IPS-20b (cell line): Measurements from ENCODE around the gene SKAP1.
"Not testable (repeated sequence)": the region's sequence is repeated elsewhere in the genome, so short reads cannot be mapped to it uniquely, and the experiment has no call there.

Experiments
- H3K27ac ChIP-seq: one replicate; pipeline ENCODE4 v1.5.1; 2013; ENCODE audit warnings: low read length
- H3K27me3 ChIP-seq: 2 replicates; pipeline ENCODE4 v1.6.1; 2013; ENCODE audit warnings: mild to moderate bottlenecking, low read length, inconsistent platforms; ENCODE audit not compliant: insufficient read depth
- H3K36me3 ChIP-seq: 2 replicates; pipeline ENCODE4 v1.6.1; 2013; ENCODE audit warnings: low read depth, mild to moderate bottlenecking, inconsistent platforms, low read length, moderate library complexity; ENCODE audit not compliant: insufficient read depth
- H3K4me1 ChIP-seq: 2 replicates; pipeline ENCODE4 v1.6.1; 2013; ENCODE audit warnings: mild to moderate bottlenecking, control low read depth, inconsistent platforms, low read length, moderate library complexity; ENCODE audit not compliant: insufficient read depth
- H3K4me3 ChIP-seq: 2 replicates; pipeline ENCODE4 v1.5.1; 2013; ENCODE audit warnings: mild to moderate bottlenecking, low read length, inconsistent platforms
- H3K9ac ChIP-seq: 2 replicates; pipeline ENCODE4 v1.6.1; 2013; ENCODE audit warnings: low read depth, mild to moderate bottlenecking, inconsistent platforms, low read length, moderate library complexity
- H3K9me3 ChIP-seq: 2 replicates; pipeline ENCODE4 v1.6.1; 2013; ENCODE audit warnings: mild to moderate bottlenecking, low read depth, low read length, inconsistent platforms; ENCODE audit not compliant: insufficient read depth

Gene SKAP1

DNA sequence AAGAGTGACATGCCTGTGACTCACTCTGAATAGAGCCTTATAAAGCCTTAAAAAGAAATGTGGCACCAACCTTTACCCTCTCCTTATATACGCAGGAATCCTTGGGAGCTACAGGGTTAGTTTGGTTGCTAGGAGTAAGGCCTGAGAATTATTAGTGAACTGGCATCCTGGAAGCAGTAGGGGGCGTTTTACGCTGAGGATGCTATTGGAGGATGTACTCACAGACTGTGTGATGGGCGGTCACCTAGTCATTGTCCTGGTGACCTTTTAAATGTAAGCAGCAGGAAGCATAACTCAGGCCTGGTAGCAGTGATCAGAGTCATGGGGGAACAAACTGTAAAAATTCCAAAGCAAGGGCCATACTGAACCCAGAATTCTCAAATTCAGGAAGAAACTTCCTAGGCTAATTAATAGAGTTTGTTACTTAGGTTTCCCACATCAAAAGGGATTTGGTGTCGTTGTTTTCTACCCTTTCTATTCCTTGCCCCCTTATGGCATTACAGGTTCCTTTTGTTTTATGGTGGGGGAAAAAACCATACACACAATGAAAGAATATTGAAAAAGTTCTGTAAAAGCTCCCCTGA is 168.6 kb downstream of the SKAP1 start:
- no peak overlapping the region for H3K4me3 ChIP-seq
- no peaks in the 10 kb centered on the region for H3K27me3 ChIP-seq

DNA sequence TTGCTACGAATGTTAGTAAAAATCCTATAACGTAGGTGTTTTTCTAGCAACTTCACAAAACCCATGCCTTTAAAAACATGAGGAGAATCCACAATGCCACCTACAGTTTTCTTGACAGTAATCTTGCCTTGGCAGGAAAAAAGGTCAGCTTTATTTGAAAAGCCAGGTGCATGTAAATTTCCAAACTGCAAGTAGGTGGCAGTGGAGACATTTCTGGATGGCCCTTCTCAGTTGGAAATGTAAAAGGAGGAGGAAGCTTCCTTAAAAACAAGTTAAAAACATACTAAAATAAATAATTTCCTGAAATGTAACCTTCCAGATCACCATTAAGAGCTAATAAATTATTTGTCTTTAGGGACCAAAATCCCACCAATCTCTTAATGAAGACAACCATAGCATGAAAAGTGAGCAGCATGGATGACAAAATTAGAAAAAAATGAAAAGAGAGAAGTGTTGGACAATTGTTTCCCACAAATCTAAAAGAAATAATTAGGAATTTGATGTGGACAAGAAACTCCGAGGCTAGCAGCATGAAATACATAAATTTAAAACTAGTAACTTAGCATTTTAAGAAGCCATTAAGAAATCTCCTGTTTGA is 170.2 kb downstream of the SKAP1 start:
- Histone ChIP-seq H3K4me1 (peaks cover 8% of the 10 kb centered on the region; the same call in 1 of the 2 replicates), H3K27ac (no peak overlapping the region), H3K9ac (no peak overlapping the region), H3K36me3 (no peaks in the 10 kb centered on the region), H3K9me3 (no peaks in the 10 kb centered on the region), H3K27me3 (no peaks in the 10 kb centered on the region), H3K4me3 (no peak overlapping the region)

More for the DNA sequence above, 168.6 kb downstream of the SKAP1 start:
- Histone ChIP-seq H3K9ac (no peak overlapping the region), H3K9me3 (no peaks in the 10 kb centered on the region), H3K27ac (no peak overlapping the region), H3K4me1 (peaks cover 8% of the 10 kb centered on the region; the same call in 1 of the 2 replicates), H3K36me3 (no peaks in the 10 kb centered on the region)

DNA sequence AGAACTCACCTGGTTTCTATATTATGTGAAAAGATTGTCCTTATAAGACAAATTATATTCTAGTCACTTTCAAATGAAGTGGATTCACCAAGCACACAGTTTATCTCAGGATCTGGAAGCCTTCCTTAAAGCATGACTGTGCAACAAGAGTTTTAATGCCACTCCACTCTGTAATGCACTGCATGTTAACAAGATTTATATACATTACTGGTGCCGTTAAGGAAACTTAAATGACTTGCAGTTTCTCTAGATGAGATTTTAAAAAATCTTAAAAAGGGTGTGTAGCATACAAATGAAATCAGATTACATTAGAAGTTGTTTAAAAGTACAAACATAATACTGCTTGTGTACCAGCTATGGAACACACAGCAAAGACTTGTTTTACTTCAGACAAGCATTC is 171.7 kb downstream of the SKAP1 start:
- Histone ChIP-seq H3K36me3 (no peaks in the 10 kb centered on the region), H3K27me3 (no peaks in the 10 kb centered on the region), H3K9ac (no peak overlapping the region), H3K4me3 (no peak overlapping the region), H3K9me3 (no peaks in the 10 kb centered on the region), H3K4me1 (peaks cover 8% of the 10 kb centered on the region; the same call in 1 of the 2 replicates), H3K27ac (no peak overlapping the region)

DNA sequence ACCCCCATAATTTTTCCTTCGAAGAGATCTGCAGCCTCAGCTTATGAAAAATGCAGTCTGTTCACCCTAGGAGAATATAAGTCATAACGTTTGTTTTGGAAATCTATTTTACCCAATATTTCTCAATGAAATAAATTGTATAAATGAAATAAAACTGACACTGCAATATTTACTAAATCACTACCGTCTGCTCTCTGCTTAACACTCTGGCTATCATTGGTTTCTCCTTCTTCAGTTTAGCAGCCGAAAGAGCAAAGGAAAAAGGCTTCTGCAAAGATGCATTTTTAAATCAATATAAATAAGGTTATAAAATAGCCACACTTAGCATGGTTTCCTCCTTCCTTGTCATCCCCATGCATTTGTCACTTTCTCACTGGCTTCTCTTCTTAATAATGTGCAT is 174.3 kb downstream of the SKAP1 start:
- Histone ChIP-seq H3K4me1 (peaks cover 9% of the 10 kb centered on the region; the same call in 1 of the 2 replicates), H3K9me3 (no peaks in the 10 kb centered on the region), H3K27me3 (no peaks in the 10 kb centered on the region), H3K36me3 (no peaks in the 10 kb centered on the region), H3K27ac (no peak overlapping the region), H3K9ac (no peak overlapping the region), H3K4me3 (no peak overlapping the region)

DNA sequence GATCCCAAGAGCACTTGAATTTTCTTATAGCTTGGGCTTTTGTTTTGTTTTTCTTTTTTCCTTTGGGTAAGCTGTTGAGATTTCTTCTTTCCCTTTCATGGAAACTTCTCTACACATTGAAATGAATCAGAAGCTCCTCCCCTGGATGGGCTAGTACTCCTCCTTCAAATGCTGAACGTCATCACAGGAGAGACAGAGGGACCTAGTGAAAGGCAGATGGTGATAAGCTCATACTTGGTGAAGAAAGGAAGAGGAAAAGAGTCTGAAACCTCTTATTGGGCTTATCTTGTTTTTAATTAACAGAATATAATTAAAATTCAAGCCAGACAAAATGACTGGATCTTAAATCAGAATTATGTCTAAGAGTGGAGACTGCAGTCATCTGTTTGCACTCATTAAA is 175.1 kb downstream of the SKAP1 start:
- no peaks in the 10 kb centered on the region for H3K9me3 ChIP-seq
- H3K27ac ChIP-seq = no peak overlapping the region
- H3K27me3 ChIP-seq = no peaks in the 10 kb centered on the region
- no peak overlapping the region for H3K4me3 ChIP-seq
- H3K4me1 ChIP-seq = peaks cover 9% of the 10 kb centered on the region; the same call in 1 of the 2 replicates
- no peak overlapping the region for H3K9ac ChIP-seq
- H3K36me3 ChIP-seq = no peaks in the 10 kb centered on the region

- no peaks in the 10 kb centered on the region for H3K36me3 ChIP-seq
- H3K4me3 ChIP-seq = no peak overlapping the region
- H3K4me1 ChIP-seq = peaks cover 7% of the 10 kb centered on the region; the same call in 1 of the 2 replicates
- H3K9me3 ChIP-seq = no peaks in the 10 kb centered on the region
- H3K27ac ChIP-seq = no peak overlapping the region
- H3K9ac ChIP-seq = no peak overlapping the region
- no peaks in the 10 kb centered on the region for H3K27me3 ChIP-seq
Observed at GRCh38 chr17:48253975-48254374, 176.0 kb downstream of the SKAP1 start.

DNA sequence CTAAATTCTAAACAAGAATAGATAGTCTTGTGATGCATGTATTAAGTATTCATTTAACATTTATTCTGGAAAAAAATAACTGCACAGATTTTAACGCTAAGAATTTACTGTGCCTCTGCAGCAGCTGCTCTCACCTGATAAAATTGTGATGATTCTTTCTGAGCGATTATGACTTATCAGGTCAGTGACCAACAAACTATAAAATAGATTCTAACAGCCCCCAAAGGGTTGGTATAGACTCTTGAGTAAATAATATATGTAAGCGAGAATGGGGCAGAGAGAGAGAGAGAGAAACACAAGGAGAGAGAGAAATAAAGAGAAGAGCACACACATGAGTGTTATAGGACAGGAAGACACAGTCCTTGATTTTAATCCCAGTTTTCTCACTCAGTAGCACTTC is 178.1 kb downstream of the SKAP1 start:
- H3K36me3 ChIP-seq = no peaks in the 10 kb centered on the region
- H3K9me3 ChIP-seq = no peaks in the 10 kb centered on the region
- H3K27ac ChIP-seq = no peak overlapping the region
- H3K4me1 ChIP-seq = peaks cover 7% of the 10 kb centered on the region; the same call in 1 of the 2 replicates
- no peak overlapping the region for H3K9ac ChIP-seq
- no peaks in the 10 kb centered on the region for H3K27me3 ChIP-seq
- H3K4me3 ChIP-seq = no peak overlapping the region

- Histone ChIP-seq H3K9ac (no peak overlapping the region), H3K4me3 (no peak overlapping the region), H3K27ac (no peak overlapping the region), H3K36me3 (no peaks in the 10 kb centered on the region), H3K9me3 (no peaks in the 10 kb centered on the region), H3K4me1 (peaks cover 10% of the 10 kb centered on the region; the same call in 1 of the 2 replicates), H3K27me3 (no peaks in the 10 kb centered on the region)
Observed at GRCh38 chr17:48250949-48251348, 179.1 kb downstream of the SKAP1 start.

DNA sequence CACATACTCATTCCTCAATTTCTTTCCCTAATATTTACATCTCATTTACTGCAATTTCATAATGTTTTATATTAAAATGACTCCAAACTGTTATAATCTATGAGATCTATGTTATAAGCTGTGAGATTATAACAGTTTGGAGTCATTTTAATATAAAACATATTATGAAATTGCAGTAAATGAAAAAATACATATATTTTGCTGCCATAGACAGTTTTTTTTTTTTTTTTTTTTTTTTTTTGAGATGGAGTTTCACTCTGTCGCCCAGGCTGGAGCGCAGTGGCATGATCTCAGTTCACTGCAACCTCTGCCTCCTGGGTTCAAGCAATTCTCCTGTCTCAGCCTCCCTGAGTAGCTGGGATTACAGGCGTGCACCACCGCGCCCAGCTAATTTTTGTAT is 180.0 kb downstream of the SKAP1 start:
- H3K4me3 ChIP-seq = not testable (repeated sequence)

DNA sequence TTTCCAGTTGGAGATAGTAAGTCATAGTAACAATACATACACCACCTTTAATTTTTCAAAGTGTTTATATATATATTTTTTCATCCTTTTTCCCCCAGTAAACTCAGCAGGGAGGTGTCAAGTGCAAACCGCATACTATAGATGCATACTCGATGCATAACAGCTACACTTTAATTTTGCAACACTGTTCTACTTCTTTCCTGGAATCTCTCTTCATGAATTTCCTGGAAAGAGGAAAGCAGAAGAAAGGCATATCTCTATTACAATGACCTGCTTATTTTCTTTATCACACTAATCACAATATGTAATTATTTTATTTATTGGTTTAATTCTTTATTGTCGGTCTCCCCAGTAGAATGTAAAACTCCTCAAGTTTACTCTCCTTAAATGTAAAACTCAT is 182.4 kb downstream of the SKAP1 start:
- Histone ChIP-seq H3K27me3 (no peaks in the 10 kb centered on the region), H3K36me3 (no peaks in the 10 kb centered on the region), H3K9me3 (no peaks in the 10 kb centered on the region), H3K9ac (no peak overlapping the region), H3K27ac (no peak overlapping the region), H3K4me1 (peaks cover 21% of the 10 kb centered on the region; the same call in 1 of the 2 replicates), H3K4me3 (no peak overlapping the region)

More for the DNA sequence above, 180.0 kb downstream of the SKAP1 start:
- not testable (repeated sequence) for H3K9ac ChIP-seq, H3K4me1 ChIP-seq, H3K9me3 ChIP-seq, H3K36me3 ChIP-seq, H3K27me3 ChIP-seq, H3K27ac ChIP-seq

GRCh38 chr17:48247038-48247437 is 183.0 kb downstream of the SKAP1 start:
- Histone ChIP-seq H3K27me3 (no peaks in the 10 kb centered on the region), H3K36me3 (no peaks in the 10 kb centered on the region), H3K4me1 (peaks cover 21% of the 10 kb centered on the region), H3K4me3 (no peak overlapping the region), H3K9ac (no peak overlapping the region), H3K9me3 (no peaks in the 10 kb centered on the region), H3K27ac (no peak overlapping the region)

GRCh38 chr17:48246612-48247011 is 183.4 kb downstream of the SKAP1 start:
- Histone ChIP-seq H3K27ac (no peak overlapping the region), H3K4me1 (peaks cover 21% of the 10 kb centered on the region), H3K36me3 (no peaks in the 10 kb centered on the region), H3K27me3 (no peaks in the 10 kb centered on the region), H3K9me3 (no peaks in the 10 kb centered on the region), H3K9ac (no peak overlapping the region), H3K4me3 (no peak overlapping the region)
